H1 (cell line): Measurements from ENCODE around the gene PTH1R. TPM values are rescaled to one million over a fixed set of nuclear protein-coding genes. Genes with fewer than 3 reads are reported as not detected.

ENCODE experiments used
- ASH2L ChIP-seq: fragments of 200-600, 300-600 bp; sonication (generic); IDR thresholded peaks from one replicate; pipeline ENCODE4 v1.7.1; 2017; ENCODE audit warnings: low read length
- CTBP2 ChIP-seq: IDR thresholded peaks from 2 replicates; pipeline ENCODE4 v1.7.0; 2011; ENCODE audit warnings: borderline replicate concordance, mild to moderate bottlenecking, moderate library complexity, mixed read lengths, low read length; ENCODE audit not compliant: insufficient read depth, insufficient read length
- EZH2 ChIP-seq: fragments of 200-600 bp; sonication (generic); IDR thresholded peaks from 2 replicates; pipeline ENCODE4 v1.7.1; 2012; ENCODE audit warnings: low read depth, mild to moderate bottlenecking, moderate library complexity, low read length, inconsistent platforms; ENCODE audit not compliant: severe bottlenecking
- FOSL1 ChIP-seq: IDR thresholded peaks from 2 replicates; pipeline ENCODE4 v1.6.1; 2011; ENCODE audit warnings: mild to moderate bottlenecking, low read depth, low read length, moderate library complexity; ENCODE audit not compliant: insufficient read depth
- HDAC6 ChIP-seq: IDR thresholded peaks from one replicate; pipeline ENCODE4 v1.7.1; 2012; ENCODE audit warnings: low read depth, mild to moderate bottlenecking, inconsistent platforms, low read length, moderate library complexity
- RNF2 ChIP-seq: fragments of 200-900, 300-1000 bp; sonication (generic); IDR thresholded peaks from 2 replicates; pipeline ENCODE4 v1.7.1; 2016; ENCODE audit warnings: borderline replicate concordance, low read depth, mild to moderate bottlenecking, antibody characterized with exemption, low read length; ENCODE audit not compliant: poor library complexity, severe bottlenecking; ENCODE audit errors: missing control alignments
- RXRA ChIP-seq: IDR thresholded peaks from 2 replicates; pipeline ENCODE4 v1.6.1; 2011; ENCODE audit warnings: low read depth, mild to moderate bottlenecking, low read length, moderate library complexity; ENCODE audit not compliant: insufficient read depth
- SAP30 ChIP-seq: fragments of 300-600 bp; sonication (generic); IDR thresholded peaks from 2 replicates; pipeline ENCODE4 v1.7.1; 2012; ENCODE audit warnings: low read length, moderate library complexity, mild to moderate bottlenecking, inconsistent platforms; ENCODE audit not compliant: insufficient read depth, insufficient replicate concordance
- polyA plus RNA-seq, 7 experiments: library from polyadenylated mRNA; depleted of rRNA in 3 of 7; stranded (reverse) in 5 of 7; unstranded in 2 of 7; fragments of >200 nt in 5 of 7; fragments of 200-250 nt in 2 of 7; gene quantifications; 1 replicate in 5 of 7; 2 replicates in 1 of 7; 4 replicates in 1 of 7; pipeline versions ENCODE4 v1.2.1 to v1.2.3, GENCODE V29; 2011 to 2013; ENCODE audit warnings: missing spikeins in 2 of 7, mixed read lengths in 2 of 7
- total RNA-seq: library from RNA; stranded (reverse); fragmentation: NEBNext Ultra II Directional; extraction: Animal tissue kit (Norgen Biotek cat#: 25700); gene quantifications from 2 replicates; pipeline ENCODE4 v1.2.1, GENCODE V29; 2021

The PTH1R gene
- total and polyA plus RNA-seq, 2 of the 8 experiments (the other 6 are each of a cell fraction or from before 2014, with no cell fraction given) = 0.57 to 1.5 TPM

GRCh38 chr3:46930166-46930944, 52.8 kb downstream of the PTH1R start (continued):
- TF ChIP-seq CTBP2 (no peak), FOSL1 (no peak), EZH2 (no peak), RNF2 (no peak), ASH2L (no peak), RXRA (no peak), HDAC6 (no peak), SAP30 (no peak)
- TF ChIP-seq, all 59 proteins: peak for 0
